GM12874 (cell line): Measurements from ENCODE around the gene SFI1.

Source experiments
- TF ChIP-seq, protein P1 (sequence below): IDR thresholded peaks from 2 replicates; pipeline ENCODE4 v1.5.1; 2011; ENCODE audit warnings: low read depth, mild to moderate bottlenecking, control low read depth, low read length, moderate library complexity; ENCODE audit not compliant: insufficient read depth

SFI1 gene

DNA sequence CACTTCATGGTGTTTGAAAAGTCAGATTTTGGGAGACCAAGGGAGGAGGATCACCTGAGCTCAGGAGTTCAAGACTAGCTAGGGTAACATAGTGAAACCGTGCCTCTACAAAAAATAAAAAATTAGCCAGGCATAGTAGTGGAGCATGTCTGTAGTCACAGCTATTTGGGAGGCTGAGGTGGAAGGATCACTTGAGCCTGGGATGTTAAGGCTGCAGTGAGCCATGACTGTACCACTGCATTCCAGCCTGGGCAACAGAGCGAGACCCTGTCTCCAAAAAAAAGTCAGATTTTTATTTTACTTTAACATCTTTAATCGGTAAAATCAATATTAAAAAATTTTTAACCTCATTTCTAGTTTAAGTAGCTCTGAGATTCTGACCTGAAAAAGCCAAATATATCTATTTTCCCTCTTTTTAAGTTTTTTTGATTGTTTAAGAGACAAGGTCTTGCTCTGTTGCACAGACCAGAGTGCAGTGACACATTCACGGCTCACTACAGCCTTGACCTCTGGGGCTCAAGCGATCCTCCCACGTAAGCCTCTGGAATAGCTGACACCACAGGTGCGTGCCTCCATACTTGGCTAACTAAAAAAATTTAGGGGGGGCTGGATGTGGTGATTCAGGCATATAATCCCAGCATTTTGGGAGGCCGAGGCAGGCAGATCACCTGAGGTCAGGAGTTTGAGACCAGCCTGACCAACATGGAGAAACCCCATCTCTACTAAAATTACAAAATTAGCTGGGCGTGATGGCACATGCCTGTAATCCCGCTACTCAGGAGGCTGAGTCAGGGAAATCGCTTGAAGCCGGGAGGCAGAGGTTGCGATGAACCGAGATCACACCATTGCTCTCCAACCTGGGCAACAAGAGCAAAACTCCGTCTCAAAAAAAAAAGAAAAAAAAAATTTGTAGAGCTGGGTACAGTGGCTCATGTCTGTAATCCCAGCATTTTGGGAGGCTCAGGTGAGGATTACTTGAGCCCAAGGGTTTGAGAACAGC, 48.4 kb downstream of the SFI1 start:
- TF ChIP-seq, protein P1, sequence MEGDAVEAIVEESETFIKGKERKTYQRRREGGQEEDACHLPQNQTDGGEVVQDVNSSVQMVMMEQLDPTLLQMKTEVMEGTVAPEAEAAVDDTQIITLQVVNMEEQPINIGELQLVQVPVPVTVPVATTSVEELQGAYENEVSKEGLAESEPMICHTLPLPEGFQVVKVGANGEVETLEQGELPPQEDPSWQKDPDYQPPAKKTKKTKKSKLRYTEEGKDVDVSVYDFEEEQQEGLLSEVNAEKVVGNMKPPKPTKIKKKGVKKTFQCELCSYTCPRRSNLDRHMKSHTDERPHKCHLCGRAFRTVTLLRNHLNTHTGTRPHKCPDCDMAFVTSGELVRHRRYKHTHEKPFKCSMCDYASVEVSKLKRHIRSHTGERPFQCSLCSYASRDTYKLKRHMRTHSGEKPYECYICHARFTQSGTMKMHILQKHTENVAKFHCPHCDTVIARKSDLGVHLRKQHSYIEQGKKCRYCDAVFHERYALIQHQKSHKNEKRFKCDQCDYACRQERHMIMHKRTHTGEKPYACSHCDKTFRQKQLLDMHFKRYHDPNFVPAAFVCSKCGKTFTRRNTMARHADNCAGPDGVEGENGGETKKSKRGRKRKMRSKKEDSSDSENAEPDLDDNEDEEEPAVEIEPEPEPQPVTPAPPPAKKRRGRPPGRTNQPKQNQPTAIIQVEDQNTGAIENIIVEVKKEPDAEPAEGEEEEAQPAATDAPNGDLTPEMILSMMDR, result no peak

DNA sequence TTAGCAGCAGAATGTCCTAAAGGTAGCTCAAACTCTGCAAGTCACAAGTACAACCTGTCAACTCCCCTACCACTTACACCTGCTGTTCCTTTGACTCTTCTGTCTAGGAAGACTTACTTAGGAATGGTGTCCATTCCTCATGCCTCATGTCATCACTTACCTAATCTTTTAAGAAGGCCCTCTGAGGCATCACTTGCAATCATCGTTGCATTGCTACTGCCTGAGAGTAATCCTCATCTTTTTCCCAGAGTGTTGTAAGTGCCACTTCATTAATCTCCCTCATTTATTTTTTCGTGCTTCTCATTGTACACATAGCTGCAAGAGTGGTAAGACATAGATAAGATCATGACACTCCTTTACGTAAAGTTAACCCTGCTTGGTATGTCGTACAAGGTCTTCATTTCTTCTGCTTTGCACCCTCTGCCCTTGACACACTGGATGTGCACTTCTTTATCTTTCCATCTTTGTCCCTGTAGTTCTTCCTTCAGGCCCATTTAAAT, 54.6 kb downstream of the SFI1 start:
- TF ChIP-seq, protein P1, result no peak

DNA sequence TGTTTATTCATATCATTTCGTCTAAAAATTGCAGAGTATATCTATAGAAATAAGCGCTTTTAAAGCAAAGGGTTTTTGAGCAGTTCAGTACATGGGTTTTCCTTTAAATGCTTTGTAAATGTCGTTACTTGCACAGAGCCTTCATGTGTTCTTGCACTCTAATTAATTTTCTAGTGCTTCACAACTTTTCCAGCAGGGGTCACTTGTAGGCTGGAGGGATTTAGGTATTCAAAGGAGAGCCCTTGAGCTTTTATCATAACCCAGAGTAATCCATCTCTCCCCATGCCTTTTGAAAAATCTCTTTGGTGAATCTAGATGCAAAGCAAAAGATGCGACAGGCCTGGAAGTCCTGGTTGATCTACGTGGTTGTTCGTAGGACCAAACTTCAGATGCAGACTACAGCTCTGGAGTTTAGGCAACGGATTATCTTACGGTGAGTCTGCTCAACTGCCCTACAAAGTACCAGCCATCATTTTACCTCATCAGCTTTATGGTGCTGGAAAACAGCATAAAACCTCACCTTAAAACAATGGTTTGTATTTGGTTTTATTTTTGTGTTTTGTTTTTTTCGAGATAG, 60.4 kb downstream of the SFI1 start:
- TF ChIP-seq, protein P1, result peak; percentile 37; the same call in 1 of the 2 replicates

DNA sequence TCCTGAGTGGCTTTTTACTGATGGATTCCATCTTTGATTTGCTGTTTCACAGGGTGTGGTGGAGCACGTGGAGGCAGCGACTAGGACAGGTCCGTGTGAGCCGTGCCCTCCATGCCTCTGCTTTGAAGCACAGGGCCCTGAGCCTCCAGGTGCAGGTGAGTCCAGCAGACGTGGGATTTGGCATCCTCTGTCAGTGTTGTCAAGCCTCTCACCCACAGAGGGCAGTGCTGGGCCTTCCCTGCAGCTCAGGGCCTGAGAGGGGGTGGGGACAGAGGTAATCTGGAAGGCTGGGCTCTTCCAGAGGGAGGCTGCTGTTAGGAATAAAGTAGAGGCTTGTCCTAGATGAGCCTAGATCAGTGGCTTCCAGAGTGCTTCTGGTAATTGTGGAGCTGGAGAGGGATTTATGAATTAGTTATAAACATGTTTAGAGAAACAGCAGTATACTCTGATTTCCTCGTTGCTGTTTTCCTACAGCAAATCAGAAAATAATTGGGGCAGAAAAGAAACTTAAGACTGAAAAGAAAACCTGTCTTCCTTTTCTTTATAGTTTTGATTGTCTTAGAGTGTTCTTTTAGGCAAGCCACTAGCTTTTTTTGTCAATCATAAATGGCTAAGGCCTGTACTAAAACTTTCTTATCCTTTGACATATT, 65.0 kb downstream of the SFI1 start:
- TF ChIP-seq, protein P1, result peak; percentile 82

DNA sequence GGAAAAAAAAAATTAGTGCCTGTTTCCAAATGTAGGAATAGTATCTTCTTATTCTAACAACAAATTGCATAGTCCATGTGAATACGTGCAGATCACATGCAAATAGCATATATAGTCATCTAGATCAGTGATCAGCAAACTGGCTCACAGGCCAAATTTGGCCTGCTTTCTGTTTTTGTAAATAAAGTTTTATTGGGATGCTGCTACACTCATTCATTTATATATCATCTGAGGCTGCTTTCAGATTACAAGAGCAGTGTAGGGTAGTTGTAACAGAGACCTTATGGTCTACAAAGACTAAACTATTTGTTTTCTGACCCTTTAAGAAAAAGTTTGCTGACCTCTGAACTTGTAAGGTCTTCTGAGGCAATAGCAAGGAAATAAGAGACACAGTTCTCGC, 65.6 kb downstream of the SFI1 start:
- TF ChIP-seq, protein P1, result no peak

DNA sequence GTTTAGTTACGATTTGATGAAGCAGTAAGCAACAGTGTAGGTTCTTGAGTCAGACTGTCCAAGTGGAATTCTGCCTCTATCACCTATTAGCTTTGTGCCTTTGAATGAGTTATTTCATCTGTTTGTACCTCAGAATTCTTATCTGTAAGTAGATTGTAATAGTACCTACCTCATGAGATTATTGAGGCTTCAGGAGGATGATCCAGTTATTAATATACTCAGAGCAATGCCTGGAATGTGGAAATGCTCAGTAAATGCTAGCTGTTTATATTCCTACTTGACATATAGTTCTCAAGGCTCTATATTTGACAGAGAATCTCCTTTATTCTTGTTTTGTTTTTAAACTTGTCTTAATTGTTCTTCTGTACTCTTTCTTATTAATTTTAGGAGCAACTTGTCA, 70.1 kb downstream of the SFI1 start:
- TF ChIP-seq, protein P1, result no peak

DNA sequence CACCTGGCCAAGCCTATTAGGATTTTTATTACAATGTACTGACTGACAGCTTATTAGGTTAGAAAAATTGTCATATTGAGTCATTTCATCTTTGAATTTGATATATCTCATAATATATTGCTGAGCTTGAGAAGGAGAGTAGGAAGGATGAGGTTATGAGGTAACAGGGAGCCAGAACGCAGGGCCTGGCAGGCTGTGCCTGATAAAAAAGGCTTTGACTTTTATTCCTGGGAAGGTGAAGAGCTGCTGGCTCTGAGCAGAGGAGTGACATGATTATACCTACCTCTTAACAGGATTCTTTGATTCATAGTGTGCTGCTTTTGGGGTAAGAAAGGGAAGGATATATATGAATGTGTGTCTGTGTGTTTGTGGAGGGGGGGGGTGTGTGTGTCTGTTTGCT, 70.9 kb downstream of the SFI1 start:
- TF ChIP-seq, protein P1, result no peak
